Prostate gland (tissue), 2 donors: ENCODE results near the gene RYK. TPM values are rescaled to one million over a fixed set of nuclear protein-coding genes. Genes with fewer than 3 reads are reported as not detected.

Experiments
- DNase-seq: peaks from one replicate; pipeline ENCODE4 v3.0.0-alpha.2; 2019; ENCODE audit warnings: low spot score
- H3K27ac ChIP-seq, 2 donors: fragments of 200-600 bp; sonication (generic); 2 replicates each; pipeline ENCODE4 v1.5.1; 2017 to 2019
- H3K27me3 ChIP-seq: fragments of 200-600 bp; sonication (generic); replicated peaks from 2 replicates; pipeline ENCODE4 v1.5.1; 2019; ENCODE audit not compliant: insufficient read depth
- H3K36me3 ChIP-seq, 2 donors: fragments of 200-600 bp; sonication (generic); 1 replicate in 1 of 2; 2 replicates in 1 of 2; pipeline versions ENCODE4 v1.5.1 to v1.8.1; 2017 to 2019
- H3K4me1 ChIP-seq: fragments of 200-600 bp; sonication (generic); replicated peaks from 2 replicates; pipeline ENCODE4 v1.5.1; 2019
- H3K4me3 ChIP-seq, 2 donors: fragments of 200-600 bp; sonication (generic); 2 replicates each; pipeline ENCODE4 v1.5.1; 2017 to 2019
- H3K9me3 ChIP-seq: fragments of 200-600 bp; sonication (generic); 2 replicates; pipeline ENCODE4 v1.5.1; 2017
- POLR2A ChIP-seq: fragments of 450-650 bp; IDR thresholded peaks from one replicate; pipeline ENCODE4 v1.6.1; 2016; ENCODE audit warnings: antibody characterized with exemption, mild to moderate bottlenecking
- POLR2AphosphoS5 ChIP-seq: sonication (generic); formaldehyde crosslinking; IDR thresholded peaks from one replicate; pipeline ENCODE4 v1.6.1; 2017; ENCODE audit warnings: antibody characterized with exemption
- WGBS: methylation state at CpG from one replicate; pipeline ENCODE4 v1.1.5; 2018; 5-methylcytosine and 5-hydroxymethylcytosine counted together
- intact Hi-C: fragments of 100-400 bp; cut with DNase I; formaldehyde crosslinking; loops from one replicate; pipeline ENCODE4 v1.14.2; 2022
- total RNA-seq, 2 donors: library from RNA; depleted of rRNA; stranded (reverse); fragments of >200 nt; gene quantifications; one replicate each; pipeline ENCODE4 v1.1.0, GENCODE V29; 2016
- TF ChIP-seq, protein P1 (sequence below), 4 experiments: fragments of 200-600 bp in 2 of 4; fragments of 450-650 bp in 2 of 4; sonication (generic) in 2 of 4; IDR thresholded peaks; 1 replicate in 3 of 4; 2 replicates in 1 of 4; pipeline ENCODE4 v1.5.1; 2016 to 2019; ENCODE audit warnings: antibody characterized with exemption in 4 of 4, mild to moderate bottlenecking in 2 of 4, moderate library complexity in 2 of 4

Gene RYK
- total RNA-seq, 2 donors from 2014 or later, result 61.6 to 95.8 TPM

DNA sequence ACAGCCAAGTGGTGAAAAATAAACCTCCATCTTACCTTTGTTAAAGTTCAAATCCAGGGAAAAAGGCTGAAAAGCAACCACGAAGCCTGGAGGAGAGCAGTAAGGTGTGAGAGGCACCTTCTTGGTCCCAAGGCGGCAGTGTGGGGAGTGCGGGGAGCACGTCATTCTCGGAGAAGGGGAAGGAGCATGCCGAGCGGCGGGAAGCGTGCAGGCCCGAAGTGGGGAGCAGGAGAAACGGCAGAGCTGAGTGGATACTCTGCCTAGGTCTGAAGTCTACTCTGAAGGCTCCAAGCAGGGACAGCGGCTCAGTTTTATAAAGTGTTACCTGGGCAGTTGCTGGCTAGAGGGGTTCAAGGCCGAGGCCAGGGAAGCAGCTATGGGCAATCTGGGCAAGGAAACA is 96.9 kb downstream of the RYK start:
- WGBS, result 94% methylated on average over 13 of the region's 13 CpGs
- Histone ChIP-seq H3K4me3 (no peak overlapping the region), H3K27me3 (no peaks in the 10 kb centered on the region), H3K4me1 (no peaks in the 10 kb centered on the region), H3K27ac (no peak overlapping the region), H3K9me3 (no peaks in the 10 kb centered on the region), H3K36me3 (no peaks in the 10 kb centered on the region)
- TF ChIP-seq POLR2A (no peak), POLR2AphosphoS5 (no peak)
- TF ChIP-seq, protein P1, sequence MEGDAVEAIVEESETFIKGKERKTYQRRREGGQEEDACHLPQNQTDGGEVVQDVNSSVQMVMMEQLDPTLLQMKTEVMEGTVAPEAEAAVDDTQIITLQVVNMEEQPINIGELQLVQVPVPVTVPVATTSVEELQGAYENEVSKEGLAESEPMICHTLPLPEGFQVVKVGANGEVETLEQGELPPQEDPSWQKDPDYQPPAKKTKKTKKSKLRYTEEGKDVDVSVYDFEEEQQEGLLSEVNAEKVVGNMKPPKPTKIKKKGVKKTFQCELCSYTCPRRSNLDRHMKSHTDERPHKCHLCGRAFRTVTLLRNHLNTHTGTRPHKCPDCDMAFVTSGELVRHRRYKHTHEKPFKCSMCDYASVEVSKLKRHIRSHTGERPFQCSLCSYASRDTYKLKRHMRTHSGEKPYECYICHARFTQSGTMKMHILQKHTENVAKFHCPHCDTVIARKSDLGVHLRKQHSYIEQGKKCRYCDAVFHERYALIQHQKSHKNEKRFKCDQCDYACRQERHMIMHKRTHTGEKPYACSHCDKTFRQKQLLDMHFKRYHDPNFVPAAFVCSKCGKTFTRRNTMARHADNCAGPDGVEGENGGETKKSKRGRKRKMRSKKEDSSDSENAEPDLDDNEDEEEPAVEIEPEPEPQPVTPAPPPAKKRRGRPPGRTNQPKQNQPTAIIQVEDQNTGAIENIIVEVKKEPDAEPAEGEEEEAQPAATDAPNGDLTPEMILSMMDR (IDR thresholded peaks at IDR 0.05), result no peak
- intact Hi-C loops, result no loop called here
- no peak for DNase-seq

- intact Hi-C loops, result no loop called here
- Histone ChIP-seq H3K36me3 (no peaks in the 10 kb centered on the region), H3K27ac (no peak overlapping the region), H3K4me1 (no peaks in the 10 kb centered on the region), H3K27me3 (no peaks in the 10 kb centered on the region), H3K4me3 (no peak overlapping the region), H3K9me3 (no peaks in the 10 kb centered on the region)
- DNase-seq, result no peak
- 77% methylated on average over 2 of the region's 2 CpGs for WGBS
- TF ChIP-seq, protein P1 (IDR thresholded peaks at IDR 0.05), result no peak
- no peak for TF ChIP-seq POLR2A
- TF ChIP-seq POLR2AphosphoS5, result no peak
Observed at GRCh38 chr3:134150476-134150875, 100.2 kb downstream of the RYK start.

- H3K27ac ChIP-seq, result no peak overlapping the region
- no peak for DNase-seq
- intact Hi-C loops, result no loop called here
- 54% methylated on average over 2 of the region's 2 CpGs for WGBS
- no peak overlapping the region for H3K4me3 ChIP-seq
- H3K9me3 ChIP-seq, result no peaks in the 10 kb centered on the region
- H3K36me3 ChIP-seq, result no peaks in the 10 kb centered on the region
- no peak for TF ChIP-seq POLR2A
- TF ChIP-seq POLR2AphosphoS5, result no peak
- TF ChIP-seq, protein P1 (IDR thresholded peaks at IDR 0.05), result no peak
- H3K4me1 ChIP-seq, result no peaks in the 10 kb centered on the region
- no peaks in the 10 kb centered on the region for H3K27me3 ChIP-seq
Observed at GRCh38 chr3:134149286-134149685, 101.4 kb downstream of the RYK start.

DNA sequence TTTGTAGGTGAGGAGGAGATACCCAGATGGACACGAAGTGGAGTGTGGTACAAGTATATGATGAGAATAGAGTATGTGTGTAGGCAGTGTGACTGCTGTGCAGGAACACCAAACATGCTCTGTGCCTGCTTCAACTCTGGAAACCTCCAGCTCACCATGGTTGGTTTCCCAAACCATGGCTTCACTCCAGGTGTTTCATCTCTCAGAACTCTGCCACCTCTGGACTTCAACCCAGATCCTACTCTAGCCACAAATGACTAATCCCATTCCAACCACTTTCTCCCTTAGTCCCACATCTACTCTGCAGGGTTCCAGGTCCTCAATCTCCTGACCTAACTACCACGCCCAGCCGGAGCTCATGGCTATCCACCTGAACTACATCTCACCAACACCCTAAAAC is 102.1 kb downstream of the RYK start:
- no peaks in the 10 kb centered on the region for H3K27me3 ChIP-seq
- no peaks in the 10 kb centered on the region for H3K4me1 ChIP-seq
- no peaks in the 10 kb centered on the region for H3K9me3 ChIP-seq
- H3K36me3 ChIP-seq, result no peaks in the 10 kb centered on the region
- no peak for DNase-seq
- no peak overlapping the region for H3K27ac ChIP-seq
- intact Hi-C loops, result no loop called here
- no peak for TF ChIP-seq POLR2A
- TF ChIP-seq, protein P1 (IDR thresholded peaks at IDR 0.05), result no peak
- no peak for TF ChIP-seq POLR2AphosphoS5
- H3K4me3 ChIP-seq, result no peak overlapping the region
- WGBS, result 94% methylated on average over 3 of the region's 3 CpGs

GRCh38 chr3:134147411-134147810 is 103.2 kb downstream of the RYK start:
- WGBS, result 64% methylated on average over 3 of the region's 3 CpGs
- H3K9me3 ChIP-seq, result no peaks in the 10 kb centered on the region
- H3K27me3 ChIP-seq, result no peaks in the 10 kb centered on the region
- no peak for TF ChIP-seq POLR2AphosphoS5
- TF ChIP-seq, protein P1 (IDR thresholded peaks at IDR 0.05), result no peak
- TF ChIP-seq POLR2A, result no peak
- intact Hi-C loops, result no loop called here
- H3K27ac ChIP-seq, result no peak overlapping the region
- no peak for DNase-seq
- H3K36me3 ChIP-seq, result no peaks in the 10 kb centered on the region
- H3K4me3 ChIP-seq, result no peak overlapping the region
- H3K4me1 ChIP-seq, result no peaks in the 10 kb centered on the region
